Rectal smooth muscle tissue (tissue), 1 donor: ENCODE measurements around the gene COPE.

ENCODE experiments used
- H3K27ac ChIP-seq: one replicate; pipeline ENCODE4 v1.7.0; 2013; ENCODE audit warnings: low read depth, low read length, inconsistent platforms
- H3K27me3 ChIP-seq: one replicate; pipeline ENCODE4 v1.7.0; 2013; ENCODE audit warnings: low read length; ENCODE audit not compliant: control insufficient read depth, insufficient read depth
- H3K36me3 ChIP-seq: one replicate; pipeline ENCODE4 v1.7.0; 2013; ENCODE audit warnings: low read length; ENCODE audit not compliant: control insufficient read depth, insufficient read depth
- H3K4me1 ChIP-seq: one replicate; pipeline ENCODE4 v1.7.0; 2013; ENCODE audit warnings: low read length; ENCODE audit not compliant: control insufficient read depth, insufficient read depth
- H3K4me3 ChIP-seq: one replicate; pipeline ENCODE4 v1.7.0; 2013; ENCODE audit warnings: low read length
- H3K9ac ChIP-seq: one replicate; pipeline ENCODE4 v1.7.0; 2013; ENCODE audit warnings: low read length

Gene COPE

DNA sequence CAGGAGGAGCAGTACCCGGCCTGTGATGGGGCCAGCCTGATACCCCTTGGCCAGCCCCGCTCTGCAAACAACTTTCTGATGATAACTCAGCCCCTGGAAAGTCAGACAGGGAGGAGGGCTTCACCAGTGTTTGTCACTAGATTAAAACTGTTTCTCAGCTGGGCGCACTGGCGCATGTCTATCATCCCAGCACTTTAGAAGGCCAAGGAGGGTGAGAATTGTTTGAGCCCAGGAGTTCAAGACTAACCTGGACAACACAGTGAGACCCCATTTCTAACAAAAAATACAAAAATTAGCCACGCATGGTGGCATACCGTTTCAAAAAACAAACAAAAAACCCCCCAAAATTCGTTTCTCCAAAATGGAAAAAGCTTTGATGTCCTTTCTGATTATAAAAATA, 17.7 kb downstream of the COPE start:
- H3K4me3 ChIP-seq = no peak overlapping the region
- H3K4me1 ChIP-seq = no peaks in the 10 kb centered on the region
- no peak overlapping the region for H3K9ac ChIP-seq
- H3K36me3 ChIP-seq = peaks cover 19% of the 10 kb centered on the region
- H3K27me3 ChIP-seq = peaks cover 8% of the 10 kb centered on the region
- no peak overlapping the region for H3K27ac ChIP-seq

DNA sequence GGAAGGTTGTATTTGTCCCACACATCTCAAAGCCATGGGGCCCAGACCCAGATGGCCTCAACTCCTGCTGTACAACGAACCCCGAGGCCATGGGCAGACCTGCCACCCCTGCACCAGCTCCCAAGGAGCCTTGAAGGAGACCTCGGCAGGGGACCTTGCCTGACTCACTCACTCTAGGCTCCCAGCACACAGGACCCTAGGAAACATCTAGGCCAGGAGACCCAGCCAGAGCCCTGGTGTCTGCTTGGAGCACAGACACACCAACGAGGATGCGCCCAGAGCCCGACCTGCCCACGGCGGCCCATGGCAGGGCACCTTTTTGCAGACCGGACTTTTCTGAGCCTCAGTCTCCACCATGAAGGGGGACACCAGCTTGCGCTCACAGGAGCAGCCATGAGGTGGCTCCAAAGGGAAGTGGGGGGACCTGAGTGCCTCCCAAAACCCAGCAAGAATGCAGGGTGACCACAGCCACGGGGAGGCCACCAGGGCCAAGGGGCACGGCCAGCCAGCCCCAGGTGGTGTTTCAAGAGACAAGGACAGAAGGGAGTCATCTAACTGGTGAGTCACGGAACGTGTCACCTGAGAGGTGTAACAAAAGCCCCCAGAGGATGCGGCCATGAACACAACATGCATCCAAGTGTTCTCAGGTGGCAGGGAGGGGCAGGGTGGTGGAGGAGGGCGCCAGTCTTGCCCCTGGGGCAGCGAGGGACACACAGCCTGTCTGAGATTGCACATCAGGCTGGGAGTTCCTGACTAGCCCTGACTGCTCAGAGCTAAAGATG, 18.3 kb downstream of the COPE start:
- peaks cover 19% of the 10 kb centered on the region for H3K36me3 ChIP-seq

DNA sequence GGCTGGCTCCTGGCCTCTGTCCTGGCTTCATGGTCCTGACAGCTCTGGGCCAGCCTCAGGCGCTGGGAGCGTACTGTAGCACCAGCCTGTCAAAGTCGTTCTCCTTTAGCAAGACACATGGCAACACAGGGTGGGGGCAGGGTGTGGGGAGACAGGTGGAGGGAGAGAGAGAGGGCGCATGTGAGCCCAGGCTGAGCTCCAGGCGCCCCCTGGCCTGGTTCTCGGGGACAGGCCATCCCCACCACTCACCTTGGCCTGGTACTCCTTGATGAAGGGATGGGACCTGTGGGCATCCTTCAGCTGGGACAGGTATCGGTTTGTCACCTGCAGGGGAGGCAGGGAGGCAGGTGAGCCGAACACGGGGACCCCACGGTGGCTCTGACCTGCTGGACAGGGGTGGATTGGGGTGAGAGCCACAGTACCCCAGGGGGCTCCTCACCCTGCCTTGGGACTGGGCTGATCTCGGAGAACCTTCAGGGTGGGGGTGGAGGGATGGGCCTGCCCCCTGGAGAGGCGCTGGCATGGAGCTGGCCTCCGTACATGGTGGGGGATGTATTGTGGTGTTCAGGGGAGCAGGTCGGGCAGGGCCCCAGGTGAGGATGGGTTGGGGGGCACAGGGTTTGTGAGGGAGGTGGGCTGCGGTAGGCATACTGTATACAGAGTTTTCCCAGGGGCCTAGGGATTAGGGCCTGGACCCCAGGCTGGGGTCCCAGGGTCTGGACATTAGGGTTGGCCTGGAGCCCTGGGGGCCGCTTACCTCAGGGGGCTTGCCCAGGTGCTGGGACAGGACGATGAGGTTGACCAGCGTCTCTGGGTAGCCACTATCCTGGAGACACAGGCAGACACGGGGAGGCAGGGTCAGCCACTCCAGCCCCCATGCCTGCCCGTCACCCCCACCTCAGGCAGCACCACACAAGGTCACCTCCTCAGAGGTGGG, 19.3 kb downstream of the COPE start:
- Histone ChIP-seq H3K27ac (no peak overlapping the region), H3K36me3 (peaks cover 19% of the 10 kb centered on the region), H3K4me3 (no peak overlapping the region), H3K4me1 (peaks cover 3% of the 10 kb centered on the region), H3K9ac (no peak overlapping the region), H3K27me3 (peaks cover 10% of the 10 kb centered on the region)

More for the DNA sequence above, 18.3 kb downstream of the COPE start:
- H3K4me3 ChIP-seq = no peak overlapping the region
- no peak overlapping the region for H3K9ac ChIP-seq
- no peaks in the 10 kb centered on the region for H3K4me1 ChIP-seq
- no peak overlapping the region for H3K27ac ChIP-seq
- peaks cover 8% of the 10 kb centered on the region for H3K27me3 ChIP-seq

DNA sequence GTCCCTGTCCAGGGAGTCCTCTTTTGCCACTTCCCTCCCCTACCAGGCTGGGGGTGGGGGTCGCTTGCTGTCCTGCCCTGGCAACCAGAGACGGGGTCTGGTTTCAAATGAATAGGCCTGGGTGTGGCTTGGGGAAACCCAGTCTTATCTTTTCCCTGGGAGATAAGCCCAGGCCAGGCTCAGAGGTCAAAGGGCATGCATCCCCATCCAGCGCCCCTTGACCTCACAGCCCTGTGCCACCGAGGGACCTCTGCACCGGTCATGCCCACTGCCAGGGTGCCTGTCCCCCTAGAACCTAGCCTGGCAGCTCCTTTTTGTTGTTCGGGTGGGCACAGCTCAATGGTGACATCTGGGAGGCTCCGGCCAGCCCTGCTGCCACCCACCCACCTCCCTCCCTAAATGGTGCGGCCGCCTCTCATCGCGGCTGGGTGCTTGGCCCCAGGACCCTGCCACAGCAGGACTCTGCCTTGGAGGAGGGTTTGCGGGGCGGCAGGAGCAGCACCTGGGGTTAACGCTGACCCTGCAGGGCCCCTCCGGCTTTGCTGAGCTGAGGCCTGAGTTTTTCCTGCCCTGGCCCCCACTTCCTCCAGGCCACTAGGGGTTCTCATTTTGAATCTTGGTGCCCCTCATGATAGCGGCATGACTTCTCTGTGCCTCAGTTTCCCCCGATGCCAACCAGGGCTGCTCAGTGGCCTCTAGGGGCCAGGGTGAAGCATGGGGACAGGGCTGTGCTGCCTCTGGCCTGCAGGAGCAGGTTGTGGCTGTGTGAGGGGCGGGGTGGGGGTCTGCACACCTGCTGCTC, 20.4 kb downstream of the COPE start:
- Histone ChIP-seq H3K27me3 (peaks cover 19% of the 10 kb centered on the region), H3K4me1 (peaks cover 3% of the 10 kb centered on the region), H3K4me3 (no peak overlapping the region), H3K27ac (no peak overlapping the region), H3K9ac (no peak overlapping the region), H3K36me3 (peaks cover 15% of the 10 kb centered on the region)

DNA sequence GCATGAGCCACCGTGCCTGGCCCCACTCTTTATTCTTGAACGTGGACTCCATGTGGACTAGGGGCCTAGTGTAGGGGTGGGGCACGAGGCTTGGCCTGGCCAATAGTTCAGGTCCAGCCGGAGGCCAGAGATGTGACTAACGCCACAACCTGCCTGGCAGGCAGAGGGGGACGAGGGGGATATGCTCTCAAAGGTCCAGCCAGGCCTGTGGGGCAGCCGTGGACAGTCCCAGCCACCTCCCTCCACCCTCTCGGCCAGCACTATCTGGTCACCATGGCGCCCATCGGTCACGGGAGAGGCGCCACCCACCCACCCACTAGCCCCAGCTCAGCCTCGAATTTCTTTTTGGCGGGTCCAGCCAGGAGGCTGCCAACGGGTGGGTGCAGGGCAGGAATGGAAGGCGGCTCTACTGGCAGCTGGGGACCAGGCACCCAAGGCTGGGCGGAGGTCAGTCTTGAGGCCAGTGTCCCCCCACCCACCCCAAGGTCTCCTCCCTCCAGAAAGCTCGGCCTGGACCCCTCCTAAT, 21.0 kb downstream of the COPE start:
- Histone ChIP-seq H3K27me3 (peaks cover 25% of the 10 kb centered on the region), H3K9ac (no peak overlapping the region), H3K4me3 (no peak overlapping the region), H3K36me3 (peaks cover 15% of the 10 kb centered on the region), H3K27ac (no peak overlapping the region), H3K4me1 (peaks cover 3% of the 10 kb centered on the region)

DNA sequence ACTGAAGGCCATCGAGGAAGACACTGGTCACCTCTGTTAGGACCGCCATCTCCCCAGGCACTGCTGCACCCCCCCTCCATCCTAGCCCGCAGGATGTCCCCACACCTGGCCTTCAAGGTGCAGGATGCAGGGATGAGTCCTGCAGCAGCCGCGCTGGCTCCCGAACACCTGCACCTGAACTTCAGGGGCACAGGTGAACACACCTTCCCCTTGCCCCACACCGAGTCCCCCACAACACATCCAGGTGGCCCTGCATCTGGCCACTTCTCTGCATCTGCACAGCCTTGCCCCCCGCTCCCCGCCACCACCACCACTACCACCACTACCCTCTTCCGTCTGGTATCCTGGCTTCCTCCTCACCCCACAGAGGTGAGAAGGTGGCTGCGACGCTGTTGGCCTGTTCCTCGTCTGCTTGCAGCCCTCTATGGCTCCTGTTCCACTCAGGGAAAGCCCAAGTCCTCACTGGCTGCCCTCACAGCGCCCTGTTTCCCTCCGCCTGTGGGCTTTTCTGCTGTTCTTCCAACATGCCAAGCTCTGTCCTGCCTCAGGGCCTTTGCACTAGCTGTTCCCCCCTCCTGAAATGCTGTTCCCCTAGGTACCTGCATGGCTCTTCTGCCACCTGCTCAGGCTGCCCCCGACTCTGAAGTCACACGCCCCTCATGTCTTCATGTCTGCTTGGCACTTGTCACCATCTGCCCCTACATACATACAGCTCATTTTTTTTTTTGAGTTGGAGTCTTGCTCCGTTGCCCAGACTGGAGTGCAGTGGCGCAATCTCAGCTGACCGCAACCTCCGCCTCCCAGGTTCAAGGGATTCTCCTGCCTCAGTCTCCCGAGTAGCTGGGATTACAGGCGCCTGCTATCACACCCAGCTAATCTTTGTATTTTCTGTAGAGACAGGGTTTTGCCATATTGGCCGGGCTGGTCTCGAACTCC, 21.8 kb downstream of the COPE start:
- no peak overlapping the region for H3K27ac ChIP-seq
- H3K27me3 ChIP-seq = peaks cover 25% of the 10 kb centered on the region
- H3K4me1 ChIP-seq = peaks cover 3% of the 10 kb centered on the region
- no peak overlapping the region for H3K4me3 ChIP-seq
- H3K36me3 ChIP-seq = peaks cover 15% of the 10 kb centered on the region
- H3K9ac ChIP-seq = peak overlapping the region; percentile 40

DNA sequence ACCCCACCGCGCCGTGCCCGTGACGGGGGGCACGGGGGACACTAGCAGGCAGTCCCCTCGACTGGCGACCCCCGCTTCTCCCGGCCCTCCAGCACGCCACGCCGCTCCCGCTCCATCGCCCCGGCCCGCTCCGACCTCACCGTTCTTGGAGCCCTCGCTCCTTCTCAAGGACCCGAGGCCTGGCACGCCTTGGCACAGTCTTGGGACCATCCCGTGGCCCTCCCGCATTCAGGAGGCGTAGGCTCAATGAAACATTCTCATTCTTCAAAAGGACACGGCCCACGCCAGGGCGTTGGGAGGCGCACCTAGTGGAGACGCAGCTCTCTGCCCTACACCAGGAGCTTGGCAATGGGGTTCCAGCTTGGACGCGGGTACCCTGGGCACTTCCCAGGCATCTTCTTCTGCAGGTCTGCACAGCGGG, 22.8 kb downstream of the COPE start:
- Histone ChIP-seq H3K27me3 (peaks cover 25% of the 10 kb centered on the region), H3K9ac (no peak overlapping the region), H3K36me3 (peaks cover 15% of the 10 kb centered on the region), H3K4me1 (peaks cover 3% of the 10 kb centered on the region), H3K27ac (no peak overlapping the region), H3K4me3 (no peak overlapping the region)

DNA sequence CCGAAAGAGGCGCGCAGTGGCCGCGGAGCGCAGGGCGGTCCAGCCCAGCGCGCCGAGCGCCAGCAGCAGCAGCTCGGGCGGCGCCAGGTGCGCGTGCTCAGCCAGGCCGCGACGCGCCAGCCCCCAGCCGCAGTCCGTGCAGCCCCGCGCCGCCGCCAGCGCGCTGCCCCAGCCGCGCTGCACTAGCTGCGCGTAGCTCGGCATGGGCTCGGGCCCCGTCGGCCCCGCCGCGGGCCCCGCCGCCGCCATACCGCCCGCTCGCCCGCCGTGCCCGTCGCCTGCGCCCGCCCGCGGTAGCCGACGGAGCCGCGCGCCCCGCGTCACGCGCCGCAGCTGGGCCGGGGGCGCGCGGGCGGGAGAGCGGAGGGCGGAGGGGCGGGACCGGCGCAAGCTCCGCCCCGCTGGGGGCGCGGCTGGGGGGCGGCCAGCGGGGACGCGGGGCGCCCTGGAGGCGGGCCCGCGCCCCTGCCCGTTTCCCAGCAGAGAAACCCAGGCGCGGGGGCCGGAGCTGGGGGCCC, 23.3 kb downstream of the COPE start, which contains the start of gene CERS1:
CERS1 (minus strand) TSS at position 335 of the 518 bp plus-strand sequence; CDS start at position 249, 86 bp downstream.
- Histone ChIP-seq H3K36me3 (peaks cover 12% of the 10 kb centered on the region), H3K9ac (no peak within 1 kb of the TSS), H3K27me3 (peaks cover 25% of the 10 kb centered on the region), H3K27ac (peak within 1 kb of the TSS; percentile 30), H3K4me1 (peaks cover 3% of the 10 kb centered on the region), H3K4me3 (peak within 1 kb of the TSS; percentile 44)

DNA sequence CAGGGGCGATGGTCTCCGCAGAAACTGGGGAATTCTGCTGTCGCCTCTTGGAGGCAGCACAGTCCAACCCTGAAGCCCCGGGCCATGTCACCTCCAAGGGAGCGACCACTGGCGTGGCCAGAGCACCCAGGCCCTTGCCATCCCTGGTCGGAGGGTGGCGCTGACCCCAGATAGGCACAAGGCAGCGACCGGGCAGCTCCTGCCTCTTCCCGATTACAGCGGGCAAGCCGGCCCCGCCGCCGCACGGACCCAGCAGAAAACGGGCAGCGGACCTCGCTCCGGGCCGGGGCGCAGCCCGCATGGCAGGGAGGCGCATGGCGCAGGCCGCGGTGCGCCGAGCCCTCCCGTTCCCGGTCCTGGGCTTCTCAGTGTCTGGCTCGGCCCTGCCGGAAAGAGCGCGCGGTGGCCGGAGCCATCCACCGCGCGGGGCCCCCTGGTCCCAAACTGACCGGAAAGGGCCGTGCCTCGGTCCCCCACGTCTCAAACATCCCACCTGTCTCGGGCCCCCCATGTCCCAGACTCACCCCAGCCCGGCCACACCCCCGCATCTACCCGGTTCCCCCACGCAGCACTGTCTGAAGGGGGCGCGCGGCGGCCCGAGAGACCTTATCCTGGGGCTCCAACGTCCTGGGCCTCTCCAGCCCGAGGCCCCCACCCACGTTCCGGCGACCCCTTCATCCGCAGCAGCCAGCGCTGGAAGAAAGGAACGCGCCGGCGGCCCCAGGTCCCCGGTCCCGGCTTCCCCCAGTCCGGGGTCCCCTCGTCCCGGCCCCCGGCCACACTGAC, 24.0 kb downstream of the COPE start:
- peak overlapping the region; percentile 30 for H3K27ac ChIP-seq
- peaks cover 3% of the 10 kb centered on the region for H3K4me1 ChIP-seq
- H3K36me3 ChIP-seq = peaks cover 9% of the 10 kb centered on the region
- peak overlapping the region; percentile 44 for H3K4me3 ChIP-seq
- peaks cover 25% of the 10 kb centered on the region for H3K27me3 ChIP-seq
- H3K9ac ChIP-seq = no peak overlapping the region

DNA sequence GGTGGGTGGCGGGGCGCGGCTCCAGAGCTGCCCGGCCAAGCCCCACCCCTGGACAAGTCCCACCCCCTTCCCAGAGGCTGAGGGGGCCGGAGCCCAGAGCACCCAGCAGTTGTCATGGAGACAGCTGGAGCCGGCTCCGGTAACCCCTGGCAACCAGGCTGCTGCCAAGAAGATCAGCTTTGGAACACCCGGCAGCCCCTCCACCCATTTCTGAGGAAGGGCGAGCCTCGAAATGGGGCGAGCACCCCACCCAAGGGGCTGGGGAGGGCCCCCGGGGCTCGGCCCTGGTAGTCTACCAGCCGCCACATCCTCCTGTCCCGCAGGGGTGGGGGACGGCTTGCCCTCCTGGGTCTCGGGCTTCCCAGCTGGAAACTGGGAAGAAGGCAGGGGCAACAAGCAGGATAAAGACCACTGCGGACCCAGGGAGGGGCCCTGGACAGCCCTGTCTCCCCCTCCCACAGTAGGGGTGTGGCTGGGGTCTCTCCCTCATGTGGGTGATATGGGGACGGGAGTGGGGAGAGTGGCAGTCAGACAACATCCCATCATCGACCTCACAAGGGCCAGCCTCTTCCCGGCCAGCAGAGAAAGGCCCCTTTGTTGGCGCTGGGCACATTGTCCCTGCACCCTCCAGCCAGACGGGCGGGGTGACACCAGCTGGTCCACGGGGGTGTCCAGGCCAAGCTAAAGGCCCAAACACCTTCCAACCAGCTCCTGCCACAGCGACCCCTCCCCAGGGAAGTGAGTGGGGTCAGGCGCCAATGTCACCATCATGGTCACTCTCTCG, 24.7 kb downstream of the COPE start:
- Histone ChIP-seq H3K9ac (no peak overlapping the region), H3K36me3 (peaks cover 5% of the 10 kb centered on the region), H3K4me3 (peak overlapping the region; percentile 44), H3K4me1 (peaks cover 3% of the 10 kb centered on the region), H3K27me3 (peaks cover 25% of the 10 kb centered on the region), H3K27ac (peak overlapping the region; percentile 55)
